Vagina (tissue), 2 donors: ENCODE results near the gene ATP2B2.

Experiments used
- POLR2A ChIP-seq, 2 donors: fragments of 450-650 bp; IDR thresholded peaks; one replicate each; pipeline ENCODE4 v1.6.1; 2017; ENCODE audit warnings: antibody characterized with exemption in 2 of 2, mild to moderate bottlenecking in 2 of 2, moderate library complexity in 2 of 2
- POLR2AphosphoS5 ChIP-seq, 2 donors: sonication (generic); formaldehyde crosslinking; IDR thresholded peaks; one replicate each; pipeline ENCODE4 v1.9.0; 2017; ENCODE audit warnings: antibody characterized with exemption in 2 of 2, mild to moderate bottlenecking in 2 of 2, low read depth in 1 of 2; ENCODE audit not compliant: insufficient read depth in 1 of 2
- TF ChIP-seq, protein P1 (sequence below), 3 experiments: fragments of 450-650 bp in 2 of 3; fragments of 200-600 bp in 1 of 3; sonication (generic) in 1 of 3; IDR thresholded peaks; one replicate each; pipeline ENCODE4 v1.5.1; 2017 to 2019; ENCODE audit warnings: antibody characterized with exemption in 3 of 3, mild to moderate bottlenecking in 2 of 3, moderate library complexity in 2 of 3

DNA sequence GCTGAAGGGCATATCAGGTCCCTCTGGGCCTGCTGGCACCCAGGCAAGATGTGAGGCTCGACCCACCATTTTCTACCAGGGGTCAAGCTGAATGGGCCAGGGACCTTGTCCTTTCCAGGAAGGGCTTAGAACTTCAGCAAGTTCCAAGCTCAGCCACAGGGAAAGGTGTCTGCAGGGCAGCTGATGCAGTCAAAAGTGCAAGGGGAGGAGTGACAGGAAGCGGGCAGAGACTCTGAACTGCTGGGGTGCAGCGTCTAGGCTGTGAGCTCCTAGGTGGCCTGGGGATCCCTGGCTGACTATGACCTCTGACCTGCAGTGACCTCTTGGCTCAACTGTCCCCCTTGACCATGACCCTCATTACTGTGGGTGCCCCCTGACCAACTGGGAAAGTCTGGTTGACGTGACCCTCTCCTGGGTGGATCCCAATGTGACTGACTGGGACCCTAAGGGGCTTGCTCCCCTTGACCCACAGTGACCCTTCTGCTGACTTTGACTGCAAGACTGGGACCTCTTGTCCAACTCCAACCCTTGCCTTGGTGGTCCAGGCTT, 170.1 kb downstream of the ATP2B2 start:
- TF ChIP-seq POLR2A (IDR thresholded peaks at IDR 0.05) (no peak), POLR2AphosphoS5 (IDR thresholded peaks at IDR 0.05; ENCODE audit: insufficient read depth in 1 of 2, low read depth in 1 of 2) (no peak)
- TF ChIP-seq, protein P1, sequence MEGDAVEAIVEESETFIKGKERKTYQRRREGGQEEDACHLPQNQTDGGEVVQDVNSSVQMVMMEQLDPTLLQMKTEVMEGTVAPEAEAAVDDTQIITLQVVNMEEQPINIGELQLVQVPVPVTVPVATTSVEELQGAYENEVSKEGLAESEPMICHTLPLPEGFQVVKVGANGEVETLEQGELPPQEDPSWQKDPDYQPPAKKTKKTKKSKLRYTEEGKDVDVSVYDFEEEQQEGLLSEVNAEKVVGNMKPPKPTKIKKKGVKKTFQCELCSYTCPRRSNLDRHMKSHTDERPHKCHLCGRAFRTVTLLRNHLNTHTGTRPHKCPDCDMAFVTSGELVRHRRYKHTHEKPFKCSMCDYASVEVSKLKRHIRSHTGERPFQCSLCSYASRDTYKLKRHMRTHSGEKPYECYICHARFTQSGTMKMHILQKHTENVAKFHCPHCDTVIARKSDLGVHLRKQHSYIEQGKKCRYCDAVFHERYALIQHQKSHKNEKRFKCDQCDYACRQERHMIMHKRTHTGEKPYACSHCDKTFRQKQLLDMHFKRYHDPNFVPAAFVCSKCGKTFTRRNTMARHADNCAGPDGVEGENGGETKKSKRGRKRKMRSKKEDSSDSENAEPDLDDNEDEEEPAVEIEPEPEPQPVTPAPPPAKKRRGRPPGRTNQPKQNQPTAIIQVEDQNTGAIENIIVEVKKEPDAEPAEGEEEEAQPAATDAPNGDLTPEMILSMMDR (IDR thresholded peaks at IDR 0.05): no peak
